GDM1 (cell line): ENCODE results near the gene COG8.
A peak's percentile ranks its signal among the peaks of the same experiment; 100 is the strongest.

Experiments used
- DNase-seq: peaks from one replicate; lab custom pipeline; 2025; lab: John Stamatoyannopoulos, UW

The COG8 gene

GRCh38 chr16:69346683-69347082, 7.3 kb upstream of the COG8 start:
- DNase-seq, result no peak

GRCh38 chr16:69345923-69346322, 6.6 kb upstream of the COG8 start:
- no peak for DNase-seq

GRCh38 chr16:69344171-69344570, 4.8 kb upstream of the COG8 start:
- DNase-seq, result no peak

GRCh38 chr16:69340095-69340644, 806 bp upstream of the COG8 start:
- no peak for DNase-seq

GRCh38 chr16:69338557-69339288, 641 bp downstream of the COG8 start:
- DNase-seq, result no peak

GRCh38 chr16:69334696-69335095, 4.7 kb downstream of the COG8 start:
- no peak for DNase-seq

- DNase-seq, result peak; percentile 71
Observed at GRCh38 chr16:69330286-69331109, 8.9 kb downstream of the COG8 start, which contains the start of gene PDF. TSS of gene PDF (minus strand) at chr16:69330588. CDS start at chr16:69330570, 18 bp downstream.

GRCh38 chr16:69329369-69330285, 9.7 kb downstream of the COG8 start:
- DNase-seq, result no peak

- no peak for DNase-seq
Observed at GRCh38 chr16:69328854-69329316, 10.5 kb downstream of the COG8 start.

GRCh38 chr16:69327585-69328310, 11.6 kb downstream of the COG8 start:
- DNase-seq, result no peak

GRCh38 chr16:69326172-69326873, 13.0 kb downstream of the COG8 start:
- DNase-seq, result no peak

- no peak for DNase-seq
Observed at GRCh38 chr16:69325784-69326171, 13.6 kb downstream of the COG8 start.

GRCh38 chr16:69324585-69325253, 14.6 kb downstream of the COG8 start:
- no peak for DNase-seq

- no peak for DNase-seq
Observed at GRCh38 chr16:69324013-69324531, 15.3 kb downstream of the COG8 start.

- DNase-seq, result no peak
Observed at GRCh38 chr16:69323415-69323814, 15.9 kb downstream of the COG8 start.

GRCh38 chr16:69322343-69322742, 17.0 kb downstream of the COG8 start:
- no peak for DNase-seq

GRCh38 chr16:69321080-69321479, 18.3 kb downstream of the COG8 start:
- no peak for DNase-seq

- DNase-seq, result no peak
Observed at GRCh38 chr16:69320740-69321073, 18.7 kb downstream of the COG8 start.

- no peak for DNase-seq
Observed at GRCh38 chr16:69319826-69320739, 19.3 kb downstream of the COG8 start.
